Neural cell (in vitro differentiated cells): ENCODE results near the gene NEUROD1. TPM values are rescaled to one million over a fixed set of nuclear protein-coding genes. Genes with fewer than 3 reads are reported as not detected.

Experiments
- H2AFZ ChIP-seq: fragments of 200-600, 300-800 bp; sonication (generic), shearing (Covaris generic); 2 replicates; pipeline ENCODE4 v1.6.0; 2014; ENCODE audit warnings: low read depth, mild to moderate bottlenecking, antibody characterized with exemption, low read length, moderate library complexity
- H3F3A ChIP-seq: fragments of 200-600 bp; shearing (Covaris generic); 2 replicates; pipeline ENCODE4 v1.6.1; 2016; ENCODE audit warnings: mild to moderate bottlenecking, moderate library complexity, mixed read lengths, antibody characterized with exemption, low read length; ENCODE audit not compliant: insufficient read depth, poor library complexity, severe bottlenecking
- H3K27ac ChIP-seq: fragments of 200-600, 300-800 bp; sonication (generic), shearing (Covaris generic); 2 replicates; pipeline ENCODE4 v1.5.1; 2014; ENCODE audit warnings: mild to moderate bottlenecking, low read length, moderate library complexity
- H3K27me3 ChIP-seq: fragments of 300-800, 200-600 bp; sonication (generic), shearing (Covaris generic); 2 replicates; pipeline ENCODE4 v1.6.0; 2014; ENCODE audit warnings: mild to moderate bottlenecking, low read depth, low read length, moderate library complexity; ENCODE audit not compliant: insufficient read depth
- H3K36me3 ChIP-seq: fragments of 300-800, 200-600 bp; sonication (generic), shearing (Covaris generic); 2 replicates; pipeline ENCODE4 v1.5.1; 2014; ENCODE audit warnings: mild to moderate bottlenecking, antibody characterized with exemption, low read length, moderate library complexity; ENCODE audit not compliant: insufficient read depth
- H3K4me2 ChIP-seq: fragments of 300-800, 200-600 bp; sonication (generic), shearing (Covaris generic); 2 replicates; pipeline ENCODE4 v1.6.0; 2014; ENCODE audit warnings: mild to moderate bottlenecking, low read length
- H3K4me3 ChIP-seq: fragments of 300-800, 200-600 bp; sonication (generic), shearing (Covaris generic); 2 replicates; pipeline ENCODE4 v1.5.1; 2014; ENCODE audit warnings: mild to moderate bottlenecking, low read length, moderate library complexity
- H3K79me2 ChIP-seq: fragments of 200-600 bp; shearing (Covaris generic); replicated peaks from 2 replicates; pipeline ENCODE4 v1.6.0; 2014; ENCODE audit warnings: mild to moderate bottlenecking, low read length, moderate library complexity; ENCODE audit not compliant: insufficient read depth
- H3K9ac ChIP-seq: fragments of 300-800, 200-600 bp; sonication (generic), shearing (Covaris generic); 2 replicates; pipeline ENCODE4 v1.6.1; 2016; ENCODE audit warnings: mild to moderate bottlenecking, low read length, mixed read lengths
- H3K9me2 ChIP-seq: fragments of 200-600 bp; shearing (Covaris generic); 2 replicates; pipeline ENCODE4 v1.6.1; 2016; ENCODE audit warnings: mild to moderate bottlenecking, low read length, mixed read lengths; ENCODE audit not compliant: insufficient read depth
- H3K9me3 ChIP-seq: fragments of 200-600, 300-800 bp; sonication (generic), shearing (Covaris generic); 2 replicates; pipeline ENCODE4 v1.6.1; 2016; ENCODE audit warnings: mild to moderate bottlenecking, mixed run types, low read length, moderate library complexity, mixed read lengths
- H4K20me1 ChIP-seq: fragments of 200-600 bp; shearing (Covaris generic); 2 replicates; pipeline ENCODE4 v1.6.1; 2016; ENCODE audit warnings: mild to moderate bottlenecking, mixed run types; ENCODE audit not compliant: insufficient read depth
- EP300 ChIP-seq: fragments of 450-650 bp; conservative IDR thresholded peaks from 2 replicates; pipeline ENCODE4 v1.6.1; 2014; ENCODE audit warnings: antibody characterized with exemption, mild to moderate bottlenecking, moderate library complexity; ENCODE audit not compliant: poor library complexity, severe bottlenecking
- EZH2 ChIP-seq: fragments of 200-600, 300-800 bp; shearing (Covaris generic), sonication (generic); IDR thresholded peaks from 2 replicates; pipeline ENCODE4 v1.6.1; 2014; ENCODE audit warnings: antibody characterized with exemption, low read length, borderline replicate concordance, mild to moderate bottlenecking; ENCODE audit not compliant: insufficient read depth, poor library complexity, severe bottlenecking
- MXI1 ChIP-seq: fragments of 450-650 bp; conservative IDR thresholded peaks from 2 replicates; pipeline ENCODE4 v1.6.1; 2014; ENCODE audit warnings: antibody characterized with exemption, mild to moderate bottlenecking; ENCODE audit not compliant: poor library complexity, severe bottlenecking
- POLR2AphosphoS5 ChIP-seq: IDR thresholded peaks from 2 replicates; pipeline ENCODE4 v1.6.1; 2012
- RAD21 ChIP-seq: fragments of 450-650 bp; conservative IDR thresholded peaks from 2 replicates; pipeline ENCODE4 v1.6.1; 2014; ENCODE audit warnings: antibody characterized with exemption, mild to moderate bottlenecking, moderate library complexity
- REST ChIP-seq: IDR thresholded peaks from 2 replicates; pipeline ENCODE4 v1.6.1; 2012; ENCODE audit warnings: borderline replicate concordance
- SMC3 ChIP-seq: fragments of 450-650 bp; conservative IDR thresholded peaks from 2 replicates; pipeline ENCODE4 v1.6.1; 2014; ENCODE audit warnings: antibody characterized with exemption, mild to moderate bottlenecking, moderate library complexity; ENCODE audit not compliant: poor library complexity
- TAF1 ChIP-seq: IDR thresholded peaks from 2 replicates; pipeline ENCODE4 v1.6.1; 2012; ENCODE audit warnings: low read depth
- polyA plus RNA-seq: library from polyadenylated mRNA; depleted of rRNA; stranded (reverse); fragments of >200 nt; gene quantifications from 2 replicates; pipeline ENCODE4 v1.2.3, GENCODE V29; 2014
- TF ChIP-seq, protein P1 (sequence below): fragments of 450-650 bp; IDR thresholded peaks from 2 replicates; pipeline ENCODE4 v1.5.1; 2014; ENCODE audit warnings: antibody characterized with exemption, mild to moderate bottlenecking, moderate library complexity; ENCODE audit not compliant: poor library complexity, severe bottlenecking

Gene NEUROD1
- polyA plus RNA-seq, 1 donor from 2014 or later = not detected

DNA sequence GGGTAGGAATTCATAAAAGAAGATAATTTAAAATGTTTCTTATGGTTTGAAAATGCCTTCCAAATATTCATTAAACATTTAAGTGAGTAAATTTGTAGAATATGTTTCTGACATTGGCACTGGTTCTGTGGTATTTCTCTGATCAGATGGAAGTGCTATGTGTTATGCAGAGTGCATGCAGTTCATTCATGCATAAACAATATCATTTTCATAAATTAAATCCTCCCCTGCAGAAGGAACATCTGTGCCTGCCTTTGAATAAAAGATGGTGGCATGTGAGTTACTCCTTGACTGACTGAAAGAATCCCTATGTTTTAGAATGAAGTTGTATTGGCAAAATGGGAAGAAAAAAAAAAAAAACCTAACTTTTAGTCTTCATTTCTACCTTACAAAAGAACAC, 5.9 kb downstream of the NEUROD1 start:
- Histone ChIP-seq H3K27ac (no peak overlapping the region), H3K4me2 (no peak overlapping the region), H3F3A (no peaks in the 10 kb centered on the region), H3K27me3 (peaks cover 69% of the 10 kb centered on the region), H3K9me2 (no peaks in the 10 kb centered on the region), H4K20me1 (no peaks in the 10 kb centered on the region), H3K4me3 (no peak overlapping the region), H3K79me2 (no peaks in the 10 kb centered on the region), H3K36me3 (no peaks in the 10 kb centered on the region), H3K9ac (no peak overlapping the region), H3K9me3 (peaks cover 9% of the 10 kb centered on the region), H2AFZ (no peak overlapping the region)
- TF ChIP-seq POLR2AphosphoS5 = no peak
- TF ChIP-seq TAF1 = no peak
- TF ChIP-seq MXI1 = no peak
- no peak for TF ChIP-seq RAD21
- TF ChIP-seq EP300 = no peak
- TF ChIP-seq EZH2 = no peak
- TF ChIP-seq, protein P1, sequence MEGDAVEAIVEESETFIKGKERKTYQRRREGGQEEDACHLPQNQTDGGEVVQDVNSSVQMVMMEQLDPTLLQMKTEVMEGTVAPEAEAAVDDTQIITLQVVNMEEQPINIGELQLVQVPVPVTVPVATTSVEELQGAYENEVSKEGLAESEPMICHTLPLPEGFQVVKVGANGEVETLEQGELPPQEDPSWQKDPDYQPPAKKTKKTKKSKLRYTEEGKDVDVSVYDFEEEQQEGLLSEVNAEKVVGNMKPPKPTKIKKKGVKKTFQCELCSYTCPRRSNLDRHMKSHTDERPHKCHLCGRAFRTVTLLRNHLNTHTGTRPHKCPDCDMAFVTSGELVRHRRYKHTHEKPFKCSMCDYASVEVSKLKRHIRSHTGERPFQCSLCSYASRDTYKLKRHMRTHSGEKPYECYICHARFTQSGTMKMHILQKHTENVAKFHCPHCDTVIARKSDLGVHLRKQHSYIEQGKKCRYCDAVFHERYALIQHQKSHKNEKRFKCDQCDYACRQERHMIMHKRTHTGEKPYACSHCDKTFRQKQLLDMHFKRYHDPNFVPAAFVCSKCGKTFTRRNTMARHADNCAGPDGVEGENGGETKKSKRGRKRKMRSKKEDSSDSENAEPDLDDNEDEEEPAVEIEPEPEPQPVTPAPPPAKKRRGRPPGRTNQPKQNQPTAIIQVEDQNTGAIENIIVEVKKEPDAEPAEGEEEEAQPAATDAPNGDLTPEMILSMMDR = no peak
- TF ChIP-seq REST = no peak
- TF ChIP-seq SMC3 = no peak

DNA sequence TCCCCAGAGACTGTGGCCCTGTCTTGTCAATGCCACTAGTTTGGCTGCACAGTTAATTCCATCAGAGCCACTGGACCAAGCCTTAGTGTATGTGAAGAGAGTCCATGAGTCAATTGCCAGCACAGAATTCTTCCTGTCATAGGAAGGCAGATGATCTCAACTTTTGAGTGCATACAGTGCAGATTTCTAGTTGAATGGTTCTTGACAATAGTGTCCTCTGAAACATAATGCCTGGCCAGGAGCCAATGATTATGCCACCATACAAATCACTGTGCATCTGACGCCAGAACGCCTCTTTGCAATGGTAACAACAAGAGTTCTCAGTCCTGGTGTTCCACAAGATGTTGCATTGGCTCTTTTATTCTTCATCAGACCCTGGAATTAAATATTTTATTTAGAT, 7.1 kb downstream of the NEUROD1 start:
- TF ChIP-seq POLR2AphosphoS5 = no peak
- no peak for TF ChIP-seq MXI1
- TF ChIP-seq EZH2 = no peak
- no peak for TF ChIP-seq EP300
- no peak for TF ChIP-seq SMC3
- no peak for TF ChIP-seq TAF1
- TF ChIP-seq REST = no peak
- Histone ChIP-seq H3K79me2 (no peaks in the 10 kb centered on the region), H3F3A (no peaks in the 10 kb centered on the region), H3K27me3 (peaks cover 56% of the 10 kb centered on the region), H3K27ac (no peak overlapping the region), H4K20me1 (no peaks in the 10 kb centered on the region), H2AFZ (no peak overlapping the region), H3K36me3 (no peaks in the 10 kb centered on the region), H3K9me3 (peaks cover 6% of the 10 kb centered on the region), H3K9ac (no peak overlapping the region), H3K9me2 (no peaks in the 10 kb centered on the region), H3K4me2 (no peak overlapping the region), H3K4me3 (no peak overlapping the region)
